K562 (cell line): Measurements from ENCODE around the gene DIP2A. TPM values are rescaled to one million over a fixed set of nuclear protein-coding genes. Genes with fewer than 3 reads are reported as not detected.
A peak's percentile ranks its signal among the peaks of the same experiment; 100 is the strongest.

ENCODE experiments used
- ARHGAP35 ChIP-seq: fragments of 450-650 bp; IDR thresholded peaks from 2 replicates; pipeline ENCODE4 v1.6.1; 2018; ENCODE audit not compliant: partially characterized antibody
- CBFA2T3 ChIP-seq: fragments of 450-650 bp; IDR thresholded peaks from 2 replicates; pipeline ENCODE4 v1.6.1; 2017
- CHD2 ChIP-seq: IDR thresholded peaks from 2 replicates; pipeline ENCODE4 v1.6.1; 2011; ENCODE audit warnings: low read depth, low read length
- CTCF ChIP-seq, 3 experiments: IDR thresholded peaks in 2 of 3; conservative IDR thresholded peaks in 1 of 3; 2 replicates each; pipeline ENCODE4 v1.5.1; 2011 to 2012; ENCODE audit warnings: low read length in 3 of 3, mild to moderate bottlenecking in 3 of 3, control low read depth in 2 of 3, improper control_type of control experiment in 1 of 3, inconsistent platforms in 1 of 3, low read depth in 1 of 3, mixed read lengths in 1 of 3, moderate library complexity in 1 of 3; ENCODE audit not compliant: insufficient read depth in 2 of 3
- EP300 ChIP-seq: IDR thresholded peaks from 2 replicates; pipeline ENCODE4 v1.6.1; 2012; ENCODE audit warnings: low read length, improper control_type of control experiment
- EP400 ChIP-seq: fragments of 450-650 bp; IDR thresholded peaks from 2 replicates; pipeline ENCODE4 v1.6.1; 2017; ENCODE audit warnings: antibody characterized with exemption, mild to moderate bottlenecking, moderate library complexity
- GTF2F1 ChIP-seq: IDR thresholded peaks from 2 replicates; pipeline ENCODE4 v1.6.1; 2011; ENCODE audit warnings: low read depth, low read length, improper control_type of control experiment
- KAT2B ChIP-seq: IDR thresholded peaks from one replicate; pipeline ENCODE4 v1.6.1; 2012; ENCODE audit warnings: low read depth, mild to moderate bottlenecking, control low read depth, inconsistent platforms, low read length, moderate library complexity
- L3MBTL2 ChIP-seq: fragments of 450-650 bp; IDR thresholded peaks from 2 replicates; pipeline ENCODE4 v1.6.1; 2016; ENCODE audit warnings: mild to moderate bottlenecking, moderate library complexity
- MXI1 ChIP-seq: IDR thresholded peaks from 2 replicates; pipeline ENCODE4 v1.6.1; 2011; ENCODE audit warnings: low read depth, mild to moderate bottlenecking, improper control_type of control experiment, low read length
- NFYB ChIP-seq: IDR thresholded peaks from 2 replicates; pipeline ENCODE4 v1.6.1; 2011; ENCODE audit warnings: mild to moderate bottlenecking, moderate library complexity; ENCODE audit not compliant: insufficient read length; ENCODE audit errors: extremely low read depth
- NR0B1 ChIP-seq: fragments of 450-650 bp; IDR thresholded peaks from one replicate; pipeline ENCODE4 v1.6.1; 2018; ENCODE audit warnings: mild to moderate bottlenecking, moderate library complexity; ENCODE audit not compliant: partially characterized antibody
- SETDB1 ChIP-seq: IDR thresholded peaks from one replicate; pipeline ENCODE4 v1.6.1; 2012; ENCODE audit warnings: low read length, control low read depth, inconsistent platforms
- SMARCA4 ChIP-seq: fragments of 450-650 bp; IDR thresholded peaks from 2 replicates; pipeline ENCODE4 v1.6.1; 2016
- TBL1XR1 ChIP-seq, 2 experiments: IDR thresholded peaks; 2 replicates each; pipeline ENCODE4 v1.6.1; 2012; ENCODE audit warnings: improper control_type of control experiment in 2 of 2, low read length in 2 of 2, mild to moderate bottlenecking in 1 of 2
- TEAD1 ChIP-seq, 2 experiments: fragments of 450-650 bp in 1 of 2; sonication (generic) in 1 of 2; formaldehyde crosslinking; IDR thresholded peaks; 2 replicates each; pipeline versions ENCODE4 v1.4.0 to v1.8.0; 2020 to 2022; ENCODE audit warnings: mild to moderate bottlenecking in 2 of 2, missing genetic modification reagents in 1 of 2
- TFAP4 ChIP-seq: sonication (generic); formaldehyde crosslinking; IDR thresholded peaks from 2 replicates; pipeline ENCODE4 v1.8.0; 2022; ENCODE audit warnings: missing genetic modification reagents, mild to moderate bottlenecking, moderate library complexity, borderline replicate concordance
- ZFP36 ChIP-seq: fragments of 150-350 bp; IDR thresholded peaks from 2 replicates; pipeline ENCODE4 v1.6.1; 2018; ENCODE audit warnings: low read length, low read depth; ENCODE audit not compliant: partially characterized antibody
- ZNF444 ChIP-seq: fragments of 250-450 bp; sonication (Bioruptor Pico); IDR thresholded peaks from 2 replicates; pipeline ENCODE4 v1.4.0; 2020; ENCODE audit warnings: mild to moderate bottlenecking, moderate library complexity
- ZNF449 ChIP-seq: fragments of 250-450 bp; sonication (Bioruptor Pico); IDR thresholded peaks from 2 replicates; pipeline ENCODE4 v1.8.0; 2022; ENCODE audit warnings: moderate library complexity, mild to moderate bottlenecking, inconsistent platforms
- polyA plus RNA-seq, 8 experiments: library from polyadenylated mRNA; depleted of rRNA in 4 of 8; stranded (reverse) in 5 of 8; unstranded in 3 of 8; fragments of >200 nt; fragmentation: Nextera tagmentation in 2 of 8; fragmentation: Illumina TruSeq in 1 of 8; extraction: Ambion mirVana in 2 of 8; extraction: Trizol in 1 of 8; gene quantifications; 2 replicates each; pipeline versions ENCODE4 v1.2.1 to v1.2.3, GENCODE V29; 2011 to 2014; ENCODE audit warnings: inconsistent platforms in 1 of 8, missing spikeins in 1 of 8
- total RNA-seq, 7 experiments: library from RNA; depleted of rRNA in 6 of 7; stranded (reverse); fragments of >200 nt in 6 of 7; fragmentation: Illumina TruSeq in 2 of 7; extraction: Trizol in 2 of 7; gene quantifications; 2 replicates each; pipeline versions ENCODE4 v1.2.1 to v1.2.3, GENCODE V29; 2011 to 2021; ENCODE audit warnings: low replicate concordance in 1 of 7
- TF ChIP-seq, protein P1 (sequence below): fragments of 200-800 bp; sonication (Bioruptor generic); IDR thresholded peaks from 2 replicates; pipeline ENCODE4 v1.6.1; 2017; ENCODE audit warnings: missing genetic modification characterization, missing compliant biosample characterization

The DIP2A gene
- total and polyA plus RNA-seq, 9 of the 15 experiments (the other 6 are each of a cell fraction or from before 2014, with no cell fraction given): 4.3 to 34.5 (median 20.3) TPM

DNA sequence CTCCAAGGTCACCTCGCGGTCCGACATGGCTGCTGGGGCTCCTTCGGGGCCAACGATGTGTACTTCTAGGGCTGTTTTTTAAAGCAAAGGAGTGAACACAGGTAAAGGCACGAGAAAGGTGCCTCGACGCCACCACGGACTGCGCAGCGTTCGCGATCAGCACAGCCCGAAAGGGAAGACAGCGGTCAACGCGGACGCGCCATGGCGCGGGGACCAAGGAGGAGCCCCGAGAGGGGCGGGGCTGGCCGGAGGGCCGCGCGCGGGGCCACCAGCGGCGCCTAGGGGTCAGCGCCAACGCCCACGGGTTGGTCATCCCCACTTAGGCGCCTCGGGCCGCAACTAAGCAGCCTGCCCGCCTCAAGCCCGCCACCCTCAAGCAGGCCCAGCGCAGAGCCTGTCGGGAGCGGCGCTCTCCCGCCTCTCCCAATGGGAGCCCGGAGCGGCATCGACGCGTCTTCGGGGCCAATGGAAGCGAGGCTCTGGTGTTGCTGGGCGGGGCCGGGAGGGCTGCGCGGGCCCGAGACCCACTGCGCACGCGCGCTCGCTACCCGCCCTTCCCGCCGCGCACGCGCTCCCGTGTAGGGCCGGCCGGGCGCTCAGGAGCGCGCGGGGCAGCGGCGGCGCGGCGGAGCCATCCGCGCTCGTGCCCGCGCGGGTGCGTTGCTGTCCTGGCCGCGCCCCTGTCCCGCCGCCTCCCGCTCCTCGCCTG is at the start of gene DIP2A (continued):
- TF ChIP-seq, protein P1, sequence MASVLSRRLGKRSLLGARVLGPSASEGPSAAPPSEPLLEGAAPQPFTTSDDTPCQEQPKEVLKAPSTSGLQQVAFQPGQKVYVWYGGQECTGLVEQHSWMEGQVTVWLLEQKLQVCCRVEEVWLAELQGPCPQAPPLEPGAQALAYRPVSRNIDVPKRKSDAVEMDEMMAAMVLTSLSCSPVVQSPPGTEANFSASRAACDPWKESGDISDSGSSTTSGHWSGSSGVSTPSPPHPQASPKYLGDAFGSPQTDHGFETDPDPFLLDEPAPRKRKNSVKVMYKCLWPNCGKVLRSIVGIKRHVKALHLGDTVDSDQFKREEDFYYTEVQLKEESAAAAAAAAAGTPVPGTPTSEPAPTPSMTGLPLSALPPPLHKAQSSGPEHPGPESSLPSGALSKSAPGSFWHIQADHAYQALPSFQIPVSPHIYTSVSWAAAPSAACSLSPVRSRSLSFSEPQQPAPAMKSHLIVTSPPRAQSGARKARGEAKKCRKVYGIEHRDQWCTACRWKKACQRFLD (CRISPR knock-in tag): peak; percentile 94
- TF ChIP-seq NR0B1 (no peak), TFAP4 (CRISPR knock-in tag) (peak; percentile 92), TEAD1 (CRISPR knock-in tag; IDR thresholded peaks at IDR 0.05) (0 out of 4 replicates have a peak, but pooled peaks of 1 of the 2 experiments have one; percentile 49), MXI1 (peak; percentile 45; the same call in 1 of the 2 replicates), CTCF (IDR thresholded peaks at IDR 0.05 in 2 of 3, conservative IDR thresholded peaks at IDR 0.05 in 1 of 3; ENCODE audit: insufficient read depth in 2 of 3, low read depth in 1 of 3, low read length in 3 of 3) (peak; percentile 47 to 60 (median 55); a peak in 5 of 6 replicates), ZNF449 (no peak), SETDB1 (peak; percentile 13), ZFP36 (peak; percentile 23), CBFA2T3 (peak; percentile 41), GTF2F1 (peak; percentile 45; the same call in 1 of the 2 replicates), KAT2B (no peak), ARHGAP35 (no peak), EP400 (peak; percentile 98), NFYB (peak; percentile 87), TBL1XR1 (IDR thresholded peaks at IDR 0.05; ENCODE audit: low read length in 2 of 2) (peak in 1 of 2 experiments; percentile 29; a peak in 1 of 4 replicates), ZNF444 (no peak), SMARCA4 (peak; percentile 9; the same call in 1 of the 2 replicates), CHD2 (peak; percentile 40), EP300 (peak; percentile 56; the same call in 1 of the 2 replicates), L3MBTL2 (peak; percentile 96)
